Skeletal muscle satellite cell (primary cell): ENCODE results near the gene STAP2.
"Not testable (repeated sequence)": the region's sequence is repeated elsewhere in the genome, so short reads cannot be mapped to it uniquely, and the experiment has no call there.

Experiments used
- H3K27me3 ChIP-seq: 2 replicates; pipeline ENCODE4 v1.7.0; 2013; ENCODE audit warnings: low read length; ENCODE audit not compliant: control insufficient read depth, insufficient read depth
- H3K36me3 ChIP-seq: 2 replicates; pipeline ENCODE4 v1.7.0; 2013; ENCODE audit warnings: mild to moderate bottlenecking, control low read depth, low read length; ENCODE audit not compliant: insufficient read depth
- H3K4me1 ChIP-seq: 2 replicates; pipeline ENCODE4 v1.7.0; 2013; ENCODE audit warnings: low read length; ENCODE audit not compliant: control insufficient read depth, insufficient read depth
- H3K4me2 ChIP-seq: 2 replicates; pipeline ENCODE4 v1.7.0; 2013; ENCODE audit warnings: mild to moderate bottlenecking, low read length
- H3K4me3 ChIP-seq: 2 replicates; pipeline ENCODE4 v1.7.0; 2013; ENCODE audit warnings: low read length
- H3K9ac ChIP-seq: 2 replicates; pipeline ENCODE4 v1.7.0; 2013; ENCODE audit warnings: mild to moderate bottlenecking, low read depth, low read length, moderate library complexity
- H3K9me3 ChIP-seq: replicated peaks from 2 replicates; pipeline ENCODE4 v1.7.0; 2013; ENCODE audit warnings: mild to moderate bottlenecking, control low read depth, low read length

The STAP2 gene

DNA sequence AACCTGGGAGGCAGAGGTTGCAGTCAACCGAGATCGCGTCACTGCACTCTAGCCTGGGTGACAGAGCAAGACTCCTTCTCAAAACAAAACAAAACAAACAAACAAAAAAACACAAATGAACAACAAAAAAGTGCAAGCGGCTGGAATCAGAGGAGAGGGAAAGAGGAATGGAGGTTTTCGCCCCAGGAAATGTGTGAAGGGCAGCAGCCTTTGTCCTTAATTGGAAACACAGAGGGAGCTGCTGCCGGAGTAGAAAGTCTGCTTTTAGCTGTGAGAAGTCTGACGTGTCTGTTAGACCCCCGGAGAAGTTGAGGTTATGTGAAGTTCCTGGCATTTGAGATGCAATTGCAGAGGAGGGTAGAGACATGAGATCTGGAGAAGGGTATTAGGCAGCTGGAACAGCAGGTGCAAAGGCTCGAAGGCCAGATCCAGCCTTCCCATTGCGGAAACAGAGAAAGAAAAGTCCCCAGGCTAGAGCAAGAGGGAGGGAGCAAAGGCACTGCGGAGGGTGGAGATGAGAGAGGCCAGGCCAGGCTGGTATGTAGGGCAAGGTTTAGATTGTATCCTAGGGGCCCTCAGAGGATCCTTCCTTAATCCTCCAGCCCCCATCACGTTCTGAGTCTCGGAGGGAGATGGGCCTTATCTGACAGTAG, 36.9 kb downstream of the STAP2 start:
- H3K4me1 ChIP-seq: peaks cover under 1% of the 10 kb centered on the region
- H3K9me3 ChIP-seq: no peaks in the 10 kb centered on the region
- H3K4me3 ChIP-seq: no peak overlapping the region
- no peak overlapping the region for H3K4me2 ChIP-seq
- H3K36me3 ChIP-seq: no peaks in the 10 kb centered on the region
- no peaks in the 10 kb centered on the region for H3K27me3 ChIP-seq
- H3K9ac ChIP-seq: no peak overlapping the region

DNA sequence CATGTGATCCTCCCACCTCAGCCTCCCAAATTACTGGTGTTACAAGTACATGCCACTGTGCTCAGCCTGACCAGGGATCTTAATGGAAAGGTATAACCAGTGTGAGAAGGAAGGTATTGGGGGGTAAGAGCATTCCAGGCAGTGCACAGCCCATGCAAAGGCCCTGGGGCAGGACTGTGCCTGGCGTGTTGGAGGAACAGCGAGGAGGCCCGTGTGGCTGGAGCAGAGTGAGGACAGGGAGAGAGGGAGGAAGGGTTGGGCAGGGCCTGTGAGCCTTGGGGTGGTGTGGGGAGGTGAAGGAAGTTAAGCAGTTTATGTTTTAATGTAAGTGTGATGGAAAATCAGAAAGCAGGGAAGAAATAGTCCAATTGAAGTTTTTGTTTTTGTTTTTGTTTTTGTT, 38.0 kb downstream of the STAP2 start:
- peaks cover 6% of the 10 kb centered on the region for H3K4me1 ChIP-seq
- no peaks in the 10 kb centered on the region for H3K27me3 ChIP-seq
- no peaks in the 10 kb centered on the region for H3K9me3 ChIP-seq
- H3K4me2 ChIP-seq: no peak overlapping the region
- H3K36me3 ChIP-seq: no peaks in the 10 kb centered on the region
- H3K4me3 ChIP-seq: no peak overlapping the region
- H3K9ac ChIP-seq: no peak overlapping the region

DNA sequence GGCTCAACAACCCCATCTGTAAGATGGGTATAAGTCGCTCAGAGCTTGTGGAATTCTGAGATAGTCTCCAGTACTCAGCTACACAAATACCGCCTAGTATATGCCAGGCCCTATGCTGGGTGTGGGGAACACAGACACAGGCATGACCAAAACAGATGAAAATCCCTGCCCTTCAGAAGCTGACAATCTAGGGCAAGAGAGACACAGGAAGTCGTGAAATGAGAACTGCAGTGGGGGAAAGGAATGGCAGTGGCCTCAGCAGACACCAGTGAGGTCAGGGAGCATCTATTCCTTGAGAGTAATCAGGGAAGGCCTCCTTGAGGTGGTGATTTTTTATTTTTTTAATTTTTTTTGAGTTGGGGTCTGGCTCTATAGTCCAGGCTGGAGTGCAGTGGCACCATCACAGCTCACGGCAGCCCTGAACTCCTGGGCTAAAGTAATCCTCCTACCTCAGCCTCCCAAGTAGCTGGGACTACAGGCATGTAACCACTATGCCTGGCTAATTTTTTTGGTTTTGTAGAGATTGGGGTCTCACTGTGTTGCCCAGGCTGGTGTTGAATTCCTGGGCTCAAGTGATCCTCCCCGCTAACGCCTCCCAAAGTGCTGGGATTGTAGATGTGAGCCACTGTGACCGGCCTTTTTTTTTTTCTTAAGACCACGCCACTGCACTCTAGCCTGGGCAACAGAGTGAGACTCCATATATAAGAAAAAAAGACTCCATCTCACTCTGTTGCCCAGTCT, 39.6 kb downstream of the STAP2 start:
- Histone ChIP-seq H3K4me2 (no peak overlapping the region), H3K27me3 (no peaks in the 10 kb centered on the region)

DNA sequence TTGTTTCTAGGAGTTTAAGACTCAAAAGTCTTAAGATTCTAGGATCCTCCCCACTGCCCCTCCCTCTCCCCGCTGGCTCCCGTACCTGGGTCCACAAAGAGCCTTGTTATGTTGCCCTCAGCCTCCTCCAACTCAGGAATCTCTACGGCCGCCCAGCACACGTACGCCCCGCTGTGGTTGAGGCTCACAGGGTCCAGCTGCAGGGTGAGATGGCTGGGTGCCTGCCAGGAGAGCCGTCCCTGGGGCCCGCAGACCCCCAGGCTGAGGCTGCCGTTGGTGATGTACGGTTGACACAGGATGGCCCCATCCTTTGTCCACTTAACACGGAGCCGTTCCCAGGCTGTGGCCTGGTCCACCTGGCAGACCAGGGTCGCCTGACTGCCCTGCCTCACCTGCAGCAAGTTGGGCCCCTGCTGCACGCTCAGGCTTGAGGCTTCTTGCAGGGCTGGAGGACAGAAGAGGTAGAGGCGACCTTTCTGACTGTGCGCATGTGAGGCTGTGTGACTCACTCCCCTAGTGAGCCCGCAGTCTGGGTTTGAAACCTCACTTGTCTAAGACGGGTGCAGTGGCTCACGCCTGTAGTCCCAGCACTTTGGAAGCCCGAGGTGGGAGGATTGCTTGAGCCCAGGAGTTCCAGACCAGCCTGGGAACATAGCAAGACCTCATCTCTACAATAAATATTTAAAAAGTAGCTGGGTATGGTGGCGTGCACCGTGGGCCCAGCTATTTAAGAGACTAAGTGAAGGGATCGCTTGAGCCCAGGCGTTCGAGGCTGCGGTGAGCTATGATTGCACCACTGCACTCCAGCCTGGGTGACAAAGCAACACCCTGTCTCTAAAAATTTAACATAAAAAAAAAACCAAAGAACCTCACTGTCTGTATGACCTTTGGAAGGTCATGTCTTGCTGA, 40.5 kb downstream of the STAP2 start:
- Histone ChIP-seq H3K36me3 (no peaks in the 10 kb centered on the region), H3K27me3 (no peaks in the 10 kb centered on the region), H3K9me3 (no peaks in the 10 kb centered on the region), H3K4me1 (peaks cover 6% of the 10 kb centered on the region), H3K4me3 (no peak overlapping the region), H3K9ac (no peak overlapping the region), H3K4me2 (no peak overlapping the region)

More for the DNA sequence above, 39.6 kb downstream of the STAP2 start:
- Histone ChIP-seq H3K9me3 (no peaks in the 10 kb centered on the region), H3K4me3 (no peak overlapping the region), H3K4me1 (peaks cover 6% of the 10 kb centered on the region), H3K9ac (no peak overlapping the region), H3K36me3 (no peaks in the 10 kb centered on the region)

DNA sequence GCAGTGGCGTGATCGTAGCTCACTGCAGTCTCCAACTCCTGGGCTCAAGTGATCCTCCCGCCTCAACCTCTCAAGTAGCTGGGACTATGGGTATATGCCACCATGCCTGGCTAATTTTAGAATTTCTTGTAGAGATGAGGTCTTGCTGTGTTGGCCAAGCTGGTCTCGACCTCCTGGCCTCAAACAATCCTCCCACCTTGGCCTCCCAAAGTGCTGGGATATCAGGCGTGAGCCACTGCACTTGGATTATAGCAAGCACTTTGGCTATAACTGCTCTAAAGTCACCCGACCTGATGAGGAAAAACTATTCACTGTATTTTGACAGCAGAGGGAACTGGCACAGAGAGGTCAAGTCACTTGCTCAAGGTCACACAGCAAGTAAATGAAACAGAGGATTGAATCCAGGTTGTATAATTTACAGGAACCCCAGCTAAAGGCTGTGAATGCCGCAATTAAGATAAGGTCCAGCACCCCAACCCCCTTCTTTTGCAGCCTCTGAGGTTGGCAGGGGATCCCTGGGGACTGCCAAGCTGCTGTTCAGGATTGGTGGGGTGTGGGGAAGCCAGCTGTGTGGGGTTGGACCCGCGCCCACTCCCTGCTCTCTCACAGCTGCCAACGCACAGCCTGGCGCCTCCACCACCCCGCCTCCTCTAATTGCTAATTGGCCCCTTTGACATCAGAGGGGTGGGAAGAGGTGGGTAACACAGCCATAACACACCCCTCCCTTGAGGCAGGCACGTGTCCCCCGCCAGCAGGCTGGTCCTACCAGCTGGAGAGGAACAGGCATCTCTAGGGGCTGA, 42.5 kb downstream of the STAP2 start:
- no peaks in the 10 kb centered on the region for H3K36me3 ChIP-seq
- no peak overlapping the region for H3K9ac ChIP-seq
- no peak overlapping the region for H3K4me3 ChIP-seq
- peaks cover 6% of the 10 kb centered on the region for H3K4me1 ChIP-seq
- no peak overlapping the region for H3K4me2 ChIP-seq
- no peaks in the 10 kb centered on the region for H3K9me3 ChIP-seq
- peaks cover 1% of the 10 kb centered on the region for H3K27me3 ChIP-seq

DNA sequence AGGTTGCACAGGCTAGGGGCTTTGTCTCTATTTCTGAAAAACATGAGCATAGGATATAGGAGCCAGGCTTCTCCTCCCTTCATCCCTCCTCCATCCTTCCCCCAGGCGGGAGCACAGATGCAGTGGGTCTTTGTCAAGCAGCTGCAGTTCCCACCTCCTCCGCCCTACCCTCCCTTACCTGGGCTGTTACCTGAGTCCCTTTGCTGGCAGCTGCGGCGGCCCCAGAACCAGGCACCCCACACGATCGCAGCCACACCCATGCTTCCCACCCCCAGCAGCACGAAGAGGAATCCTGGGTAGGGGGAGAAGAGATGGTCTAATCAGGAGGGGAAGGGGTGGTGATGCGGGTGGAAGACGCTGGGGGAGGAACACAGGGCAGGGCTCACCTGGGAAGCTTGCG, 44.2 kb downstream of the STAP2 start:
- H3K36me3 ChIP-seq: no peaks in the 10 kb centered on the region

DNA sequence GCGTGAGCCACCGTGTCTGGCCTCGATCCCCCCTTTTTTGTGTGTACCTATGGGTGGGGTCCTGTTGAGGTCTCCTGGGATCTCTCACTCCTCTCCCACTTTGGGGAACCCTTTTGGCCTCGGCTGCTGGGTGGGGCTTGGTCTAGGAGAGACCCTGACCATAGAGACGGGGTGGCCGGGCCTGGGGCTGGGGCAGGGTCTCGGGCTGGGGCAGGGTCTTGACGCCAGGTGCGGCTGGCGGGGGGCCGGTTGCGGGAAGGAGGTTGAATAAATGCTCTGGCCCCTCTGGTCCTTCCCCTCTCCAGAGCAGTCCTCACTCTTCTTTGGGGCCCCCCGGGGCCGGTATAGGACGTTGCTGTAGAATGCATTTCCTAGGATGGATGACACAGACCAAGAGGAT, 46.1 kb downstream of the STAP2 start:
- no peaks in the 10 kb centered on the region for H3K36me3 ChIP-seq
- no peak overlapping the region for H3K4me2 ChIP-seq
- H3K9ac ChIP-seq: no peak overlapping the region
- no peak overlapping the region for H3K4me3 ChIP-seq
- H3K27me3 ChIP-seq: peaks cover 7% of the 10 kb centered on the region
- H3K4me1 ChIP-seq: peaks cover 6% of the 10 kb centered on the region
- H3K9me3 ChIP-seq: no peaks in the 10 kb centered on the region

More for the DNA sequence above, 44.2 kb downstream of the STAP2 start:
- Histone ChIP-seq H3K27me3 (peaks cover 3% of the 10 kb centered on the region), H3K9ac (no peak overlapping the region), H3K4me2 (no peak overlapping the region), H3K4me3 (no peak overlapping the region), H3K4me1 (peaks cover 6% of the 10 kb centered on the region), H3K9me3 (no peaks in the 10 kb centered on the region)

DNA sequence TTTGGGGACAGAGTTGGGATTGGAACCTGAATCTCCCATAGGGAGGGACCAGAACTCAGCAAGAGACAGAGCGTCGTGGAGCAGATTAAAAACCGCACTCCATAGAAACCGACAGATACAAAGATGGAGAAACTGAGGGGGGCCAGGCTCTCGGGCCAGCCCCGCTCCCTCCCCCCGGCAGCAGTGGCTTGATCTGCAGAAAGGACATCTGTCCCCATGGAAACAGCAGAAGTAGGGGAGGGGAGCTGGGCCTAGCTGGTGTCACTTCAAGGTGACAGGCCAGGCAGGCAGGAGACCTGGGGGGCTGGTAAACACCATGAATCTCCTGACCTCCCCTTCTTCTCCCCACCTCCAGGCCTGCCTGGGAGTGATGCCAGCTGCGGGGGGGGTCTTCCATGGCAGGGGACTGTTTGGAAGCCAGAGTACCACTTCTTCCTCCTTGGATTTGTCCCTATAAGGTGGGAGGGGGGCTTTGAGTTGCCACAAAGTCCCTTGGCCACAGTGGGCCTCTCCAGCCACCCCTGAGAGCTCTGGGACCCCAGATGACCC, 47.4 kb downstream of the STAP2 start:
- no peaks in the 10 kb centered on the region for H3K9me3 ChIP-seq
- no peak overlapping the region for H3K4me2 ChIP-seq
- H3K4me1 ChIP-seq: peaks cover under 1% of the 10 kb centered on the region
- no peak overlapping the region for H3K4me3 ChIP-seq
- H3K9ac ChIP-seq: no peak overlapping the region
- H3K36me3 ChIP-seq: no peaks in the 10 kb centered on the region
- H3K27me3 ChIP-seq: peaks cover 7% of the 10 kb centered on the region

DNA sequence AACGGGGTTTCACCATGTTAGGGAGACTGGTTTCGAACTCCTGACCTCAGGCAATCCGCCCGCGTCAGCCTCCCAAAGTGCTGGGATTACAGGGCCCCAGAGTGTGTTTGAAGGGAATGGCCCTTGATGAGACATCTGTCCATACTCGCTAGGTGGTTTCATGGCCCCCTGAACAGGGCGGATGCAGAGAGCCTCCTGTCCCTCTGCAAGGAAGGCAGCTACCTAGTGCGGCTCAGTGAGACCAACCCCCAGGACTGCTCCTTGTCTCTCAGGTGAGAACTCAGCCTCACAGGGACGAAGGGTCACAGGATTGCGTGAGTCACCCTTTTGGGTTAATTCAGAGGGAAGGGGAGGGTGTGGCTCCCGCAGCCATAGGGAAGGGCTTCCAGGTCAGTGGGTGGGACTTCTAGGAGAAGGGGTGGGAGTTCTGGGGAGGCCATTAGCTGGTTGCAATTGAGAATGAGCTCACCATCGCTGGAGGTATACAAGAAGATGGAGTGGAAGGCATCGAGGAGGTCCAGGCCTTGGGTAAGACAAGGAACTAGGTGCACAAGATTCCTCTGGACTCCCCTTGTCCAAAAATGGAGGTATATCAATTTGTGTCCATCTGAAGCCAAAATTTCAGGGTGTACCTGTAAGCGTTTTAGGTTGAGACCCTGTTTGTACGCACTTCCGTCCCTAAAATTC, 50.4 kb downstream of the STAP2 start:
- Histone ChIP-seq H3K4me3 (no peak overlapping the region), H3K9me3 (no peaks in the 10 kb centered on the region), H3K36me3 (no peaks in the 10 kb centered on the region), H3K9ac (no peak overlapping the region), H3K27me3 (peaks cover 11% of the 10 kb centered on the region), H3K4me1 (no peaks in the 10 kb centered on the region), H3K4me2 (no peak overlapping the region)

DNA sequence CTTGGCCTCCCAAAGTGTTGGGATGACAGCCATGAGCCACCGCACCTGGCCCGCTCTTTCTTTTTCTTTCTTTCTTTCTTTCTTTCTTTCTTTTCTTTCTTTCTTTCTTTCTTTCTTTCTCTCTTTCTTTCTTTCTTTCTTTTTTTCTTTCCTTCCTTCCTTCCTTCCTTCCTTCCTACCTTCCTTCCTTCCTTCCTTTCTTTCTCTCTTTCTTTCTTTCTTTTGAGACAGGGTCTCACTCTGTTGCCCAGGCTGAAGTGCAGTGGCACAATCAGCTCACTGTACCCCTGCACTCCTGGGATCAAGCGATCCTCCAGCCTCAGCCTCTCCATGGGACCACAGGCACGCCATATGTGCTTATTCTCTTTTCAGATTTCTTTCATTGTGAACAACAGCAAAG, 52.5 kb downstream of the STAP2 start:
- H3K4me2 ChIP-seq: not testable (repeated sequence)

More for the DNA sequence above, 52.5 kb downstream of the STAP2 start:
- H3K4me3 ChIP-seq, H3K4me1 ChIP-seq, H3K36me3 ChIP-seq, H3K27me3 ChIP-seq, H3K9ac ChIP-seq, H3K9me3 ChIP-seq: not testable (repeated sequence)
